ENCODE measurements around the gene GNG2. TPM values are rescaled to one million over a fixed set of nuclear protein-coding genes. Genes with fewer than 3 reads are reported as not detected.
A peak's percentile ranks its signal among the peaks of the same experiment; 100 is the strongest.

Gene GNG2
- total and polyA plus RNA-seq, 2 donors (not counting 1 experiment from before 2014, with no cell fraction given): 21.1 to 21.5 TPM

DNA sequence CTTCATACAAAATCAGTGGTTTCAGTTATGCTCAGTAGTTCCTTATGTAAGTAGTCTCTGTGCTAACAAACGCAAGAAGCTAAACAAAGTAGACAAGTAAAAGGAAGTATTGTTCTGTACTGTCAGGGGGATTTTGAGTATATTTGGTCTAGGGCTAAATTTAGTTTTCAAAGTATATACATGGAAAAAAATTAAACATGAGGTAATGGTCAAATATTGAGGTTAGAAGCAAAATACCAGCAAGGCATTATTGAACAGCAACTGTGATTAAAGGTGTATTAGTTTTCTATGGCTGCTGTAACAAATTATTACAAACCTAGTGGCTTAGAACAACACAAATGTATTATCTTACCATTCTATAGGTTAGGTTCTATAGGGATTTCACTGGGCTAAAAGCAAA is 18.8 kb downstream of the GNG2 start:
- Histone ChIP-seq H2AFZ (ENCODE audit: low read length) (no peak overlapping the region), H3K9me3 (ENCODE audit: control insufficient read depth, insufficient read depth, low read depth, low read length) (no peaks in the 10 kb centered on the region), H3K36me3 (ENCODE audit: control insufficient read depth, insufficient read depth, low read length) (no peaks in the 10 kb centered on the region), H3K4me1 (ENCODE audit: control insufficient read depth, extremely low read depth, insufficient read depth, low read length) (no peaks in the 10 kb centered on the region), H3K79me2 (ENCODE audit: control insufficient read depth, insufficient read depth, low read length) (no peaks in the 10 kb centered on the region), H3K4me2 (ENCODE audit: extremely low read depth, insufficient read depth, low read length) (no peak overlapping the region), H3K4me3 (replicated peaks in 1 of 4; ENCODE audit: control extremely low read depth in 1 of 4, insufficient read depth in 1 of 4, low read depth in 3 of 4, low read length in 4 of 4) (no peak overlapping the region), H3K27me3 (ENCODE audit: control insufficient read depth, insufficient read depth, low read length) (no peaks in the 10 kb centered on the region), H3K9ac (ENCODE audit: insufficient read depth, low read length) (no peak overlapping the region), H3K27ac (ENCODE audit: insufficient read depth, low read length) (no peak overlapping the region), H4K20me1 (ENCODE audit: control insufficient read depth, extremely low read depth, insufficient read depth, low read length) (no peaks in the 10 kb centered on the region)
- no peak for DNase-seq (ENCODE audit: low read depth in 2 of 2)
- TF ChIP-seq EZH2 (IDR thresholded peaks at IDR 0.05; ENCODE audit: low read length, missing control alignments) (no peak), CTCF (conservative IDR thresholded peaks at IDR 0.05 in 1 of 2, IDR thresholded peaks at IDR 0.05 in 1 of 2; ENCODE audit: low read depth in 1 of 2, low read length in 2 of 2) (no peak)

DNA sequence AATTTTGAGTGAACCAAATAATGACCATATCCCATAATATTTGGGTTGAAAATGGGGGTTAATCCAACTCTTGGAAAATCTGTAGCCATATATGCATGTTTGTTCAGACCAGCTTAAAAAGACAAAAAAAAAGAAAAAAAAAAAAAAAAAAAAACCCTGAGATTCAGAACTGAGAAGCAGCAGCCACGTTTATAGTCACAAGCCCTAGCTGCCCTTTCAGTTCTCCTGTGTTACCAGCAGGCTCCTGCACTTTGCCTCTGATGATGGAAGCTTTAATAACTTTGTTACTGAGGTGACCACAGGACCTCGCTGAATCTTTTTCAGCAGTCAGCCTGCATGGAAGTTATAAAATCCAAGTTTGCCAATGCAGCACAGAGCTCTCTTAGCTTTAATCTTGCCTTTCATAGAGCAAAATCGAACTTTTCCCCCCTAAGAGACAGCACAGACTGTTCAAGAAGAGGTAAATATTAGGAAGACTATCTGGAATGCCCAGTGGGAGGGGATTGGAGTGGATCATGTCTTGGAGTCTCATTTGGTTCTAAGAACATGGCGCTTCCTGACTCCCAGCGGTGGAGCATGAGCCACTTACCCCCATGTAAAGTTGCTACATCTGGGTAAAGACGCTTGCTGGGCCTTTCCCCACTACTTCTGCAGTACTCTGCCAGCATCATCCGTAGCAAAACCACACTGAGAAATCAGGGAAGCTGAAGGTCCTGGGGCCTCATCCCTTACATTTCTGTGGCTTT is 20.6 kb downstream of the GNG2 start:
- Histone ChIP-seq H3K79me2 (ENCODE audit: control insufficient read depth, insufficient read depth, low read length) (no peaks in the 10 kb centered on the region), H3K4me3 (replicated peaks in 1 of 4; ENCODE audit: control extremely low read depth in 1 of 4, insufficient read depth in 1 of 4, low read depth in 3 of 4, low read length in 4 of 4) (no peak overlapping the region), H3K36me3 (ENCODE audit: control insufficient read depth, insufficient read depth, low read length) (no peaks in the 10 kb centered on the region), H3K9ac (ENCODE audit: insufficient read depth, low read length) (no peak overlapping the region), H2AFZ (ENCODE audit: low read length) (no peak overlapping the region), H3K27me3 (ENCODE audit: control insufficient read depth, insufficient read depth, low read length) (no peaks in the 10 kb centered on the region), H4K20me1 (ENCODE audit: control insufficient read depth, extremely low read depth, insufficient read depth, low read length) (no peaks in the 10 kb centered on the region), H3K4me1 (ENCODE audit: control insufficient read depth, extremely low read depth, insufficient read depth, low read length) (peaks cover 5% of the 10 kb centered on the region), H3K9me3 (ENCODE audit: control insufficient read depth, insufficient read depth, low read depth, low read length) (no peaks in the 10 kb centered on the region), H3K4me2 (ENCODE audit: extremely low read depth, insufficient read depth, low read length) (no peak overlapping the region), H3K27ac (ENCODE audit: insufficient read depth, low read length) (no peak overlapping the region)
- no peak for TF ChIP-seq EZH2 (IDR thresholded peaks at IDR 0.05; ENCODE audit: low read length, missing control alignments)
- TF ChIP-seq CTCF (conservative IDR thresholded peaks at IDR 0.05 in 1 of 2, IDR thresholded peaks at IDR 0.05 in 1 of 2; ENCODE audit: low read depth in 1 of 2, low read length in 2 of 2): no peak
- peak in 1 of 2 donors; percentile 71 for DNase-seq (ENCODE audit: low read depth in 2 of 2)

DNA sequence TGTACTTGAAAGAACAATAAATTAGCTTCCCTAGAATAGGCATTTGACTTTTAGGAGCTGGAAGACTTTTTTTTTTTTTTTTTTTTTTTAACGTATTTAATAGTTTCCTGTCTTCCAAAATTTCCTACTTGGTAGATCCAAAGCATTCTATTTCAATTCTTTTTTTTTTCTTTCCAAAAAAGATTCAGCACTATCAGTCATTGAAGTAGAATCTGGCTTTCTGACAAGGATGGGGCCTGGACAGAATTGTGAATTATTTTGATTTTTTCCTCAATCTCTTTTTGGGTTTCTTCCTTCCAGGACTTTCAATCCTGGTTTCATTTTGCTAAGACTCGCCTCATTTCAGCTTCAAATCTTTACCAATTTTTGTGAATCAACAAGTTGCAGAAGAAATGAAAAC is 21.2 kb downstream of the GNG2 start:
- H3K4me2 ChIP-seq (ENCODE audit: extremely low read depth, insufficient read depth, low read length): no peak overlapping the region
- H3K9me3 ChIP-seq (ENCODE audit: control insufficient read depth, insufficient read depth, low read depth, low read length): no peaks in the 10 kb centered on the region
- no peak overlapping the region for H2AFZ ChIP-seq (ENCODE audit: low read length)
- no peak for DNase-seq (ENCODE audit: low read depth in 2 of 2)
- peaks cover 5% of the 10 kb centered on the region for H3K4me1 ChIP-seq (ENCODE audit: control insufficient read depth, extremely low read depth, insufficient read depth, low read length)
- H4K20me1 ChIP-seq (ENCODE audit: control insufficient read depth, extremely low read depth, insufficient read depth, low read length): no peaks in the 10 kb centered on the region
- no peak overlapping the region for H3K27ac ChIP-seq (ENCODE audit: insufficient read depth, low read length)
- H3K27me3 ChIP-seq (ENCODE audit: control insufficient read depth, insufficient read depth, low read length): no peaks in the 10 kb centered on the region
- no peak overlapping the region for H3K4me3 ChIP-seq (replicated peaks in 1 of 4; ENCODE audit: control extremely low read depth in 1 of 4, insufficient read depth in 1 of 4, low read depth in 3 of 4, low read length in 4 of 4)
- no peaks in the 10 kb centered on the region for H3K79me2 ChIP-seq (ENCODE audit: control insufficient read depth, insufficient read depth, low read length)
- no peak overlapping the region for H3K9ac ChIP-seq (ENCODE audit: insufficient read depth, low read length)
- TF ChIP-seq EZH2 (IDR thresholded peaks at IDR 0.05; ENCODE audit: low read length, missing control alignments) (no peak), CTCF (conservative IDR thresholded peaks at IDR 0.05 in 1 of 2, IDR thresholded peaks at IDR 0.05 in 1 of 2; ENCODE audit: low read depth in 1 of 2, low read length in 2 of 2) (no peak)
- no peaks in the 10 kb centered on the region for H3K36me3 ChIP-seq (ENCODE audit: control insufficient read depth, insufficient read depth, low read length)
